Hepatocyte (in vitro differentiated cells): ENCODE results near the gene ARID5A.

Experiments used
- EZH2 ChIP-seq: fragments of 200-600 bp; sonication (generic); IDR thresholded peaks from 2 replicates; pipeline ENCODE4 v1.6.1; 2016; ENCODE audit warnings: antibody characterized with exemption, mild to moderate bottlenecking, borderline replicate concordance
- TF ChIP-seq, protein P1 (sequence below): fragments of 200-600 bp; sonication (generic); IDR thresholded peaks from 2 replicates; pipeline ENCODE4 v1.5.1; 2016; ENCODE audit warnings: antibody characterized with exemption, mild to moderate bottlenecking; ENCODE audit not compliant: poor library complexity

DNA sequence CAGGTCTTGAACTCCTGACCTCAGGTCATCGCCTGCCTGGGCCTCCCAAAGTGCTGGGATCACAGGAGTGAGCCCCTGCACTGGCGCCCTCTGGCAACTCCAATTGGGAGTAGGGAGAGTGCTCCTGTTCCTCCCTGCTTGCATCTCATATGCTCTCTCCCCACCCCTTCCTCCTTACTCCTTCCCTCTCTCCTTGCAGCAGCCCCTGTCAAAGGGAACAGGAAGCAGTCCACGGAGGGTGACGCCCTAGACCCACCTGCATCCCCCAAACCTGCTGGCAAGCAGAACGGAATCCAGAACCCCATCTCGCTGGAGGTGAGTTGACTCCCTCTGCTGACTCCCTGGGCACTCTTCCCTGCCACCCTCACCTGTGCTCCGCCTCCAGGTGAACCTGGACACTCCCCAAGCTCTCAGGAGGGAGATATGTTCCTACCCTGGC, 10.7 kb downstream of the ARID5A start:
- TF ChIP-seq, protein P1, sequence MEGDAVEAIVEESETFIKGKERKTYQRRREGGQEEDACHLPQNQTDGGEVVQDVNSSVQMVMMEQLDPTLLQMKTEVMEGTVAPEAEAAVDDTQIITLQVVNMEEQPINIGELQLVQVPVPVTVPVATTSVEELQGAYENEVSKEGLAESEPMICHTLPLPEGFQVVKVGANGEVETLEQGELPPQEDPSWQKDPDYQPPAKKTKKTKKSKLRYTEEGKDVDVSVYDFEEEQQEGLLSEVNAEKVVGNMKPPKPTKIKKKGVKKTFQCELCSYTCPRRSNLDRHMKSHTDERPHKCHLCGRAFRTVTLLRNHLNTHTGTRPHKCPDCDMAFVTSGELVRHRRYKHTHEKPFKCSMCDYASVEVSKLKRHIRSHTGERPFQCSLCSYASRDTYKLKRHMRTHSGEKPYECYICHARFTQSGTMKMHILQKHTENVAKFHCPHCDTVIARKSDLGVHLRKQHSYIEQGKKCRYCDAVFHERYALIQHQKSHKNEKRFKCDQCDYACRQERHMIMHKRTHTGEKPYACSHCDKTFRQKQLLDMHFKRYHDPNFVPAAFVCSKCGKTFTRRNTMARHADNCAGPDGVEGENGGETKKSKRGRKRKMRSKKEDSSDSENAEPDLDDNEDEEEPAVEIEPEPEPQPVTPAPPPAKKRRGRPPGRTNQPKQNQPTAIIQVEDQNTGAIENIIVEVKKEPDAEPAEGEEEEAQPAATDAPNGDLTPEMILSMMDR, result no peak
- TF ChIP-seq EZH2, result no peak
